ENCODE data around the gene POLR1G.
A peak's percentile ranks its signal among the peaks of the same experiment; 100 is the strongest.

The POLR1G gene

GRCh38 chr19:45439569-45440258 lies 33.3 kb downstream of the POLR1G start:
- no peaks in the 10 kb centered on the region for H3K27me3 ChIP-seq (ENCODE audit: insufficient read depth, low read length, poor library complexity, severe bottlenecking)
- peak overlapping the region; percentile 83 for H2AFZ ChIP-seq (ENCODE audit: low read length)
- TF ChIP-seq EZH2phosphoT487 (IDR thresholded peaks at IDR 0.05; ENCODE audit: borderline replicate concordance) (no peak), CTCF (conservative IDR thresholded peaks at IDR 0.05; ENCODE audit: low read length) (peak; percentile 91)

GRCh38 chr19:45440259-45440638 lies 33.8 kb downstream of the POLR1G start:
- Histone ChIP-seq H3K9me2 (replicated peaks; ENCODE audit: low read depth, low read length) (no peaks in the 10 kb centered on the region), H2AFZ (ENCODE audit: low read length) (peak overlapping the region; percentile 83), H3K4me3 (ENCODE audit: low read length, poor library complexity, severe bottlenecking) (peak overlapping the region; percentile 79), H3K9me3 (ENCODE audit: insufficient read depth, low read depth, low read length) (no peaks in the 10 kb centered on the region), H3F3A (ENCODE audit: low read depth) (no peaks in the 10 kb centered on the region), H3K9ac (ENCODE audit: low read depth, low read length, poor library complexity, severe bottlenecking) (peak overlapping the region; percentile 59), H3K79me2 (ENCODE audit: insufficient read depth, low read length) (no peaks in the 10 kb centered on the region), H3K36me3 (ENCODE audit: insufficient read depth, low read length) (no peaks in the 10 kb centered on the region), H3K4me2 (ENCODE audit: low read depth, low read length, poor library complexity, severe bottlenecking) (peak overlapping the region; percentile 64), H4K20me1 (ENCODE audit: insufficient read depth, low read length, poor library complexity, severe bottlenecking) (no peaks in the 10 kb centered on the region), H3K27me3 (ENCODE audit: insufficient read depth, low read length, poor library complexity, severe bottlenecking) (no peaks in the 10 kb centered on the region), H3K4me1 (ENCODE audit: insufficient read depth, low read length, poor library complexity, severe bottlenecking) (peaks cover 15% of the 10 kb centered on the region)
- TF ChIP-seq EZH2phosphoT487 (IDR thresholded peaks at IDR 0.05; ENCODE audit: borderline replicate concordance) (no peak), CTCF (conservative IDR thresholded peaks at IDR 0.05; ENCODE audit: low read length) (no peak)

More at GRCh38 chr19:45439569-45440258, 33.3 kb downstream of the POLR1G start:
- Histone ChIP-seq H3F3A (ENCODE audit: low read depth) (no peaks in the 10 kb centered on the region), H3K4me3 (ENCODE audit: low read length, poor library complexity, severe bottlenecking) (peak overlapping the region; percentile 79), H3K9me3 (ENCODE audit: insufficient read depth, low read depth, low read length) (no peaks in the 10 kb centered on the region), H3K9ac (ENCODE audit: low read depth, low read length, poor library complexity, severe bottlenecking) (peak overlapping the region; percentile 59), H3K79me2 (ENCODE audit: insufficient read depth, low read length) (no peaks in the 10 kb centered on the region), H3K4me2 (ENCODE audit: low read depth, low read length, poor library complexity, severe bottlenecking) (peak overlapping the region; percentile 64), H4K20me1 (ENCODE audit: insufficient read depth, low read length, poor library complexity, severe bottlenecking) (no peaks in the 10 kb centered on the region), H3K36me3 (ENCODE audit: insufficient read depth, low read length) (no peaks in the 10 kb centered on the region), H3K9me2 (replicated peaks; ENCODE audit: low read depth, low read length) (no peaks in the 10 kb centered on the region), H3K4me1 (ENCODE audit: insufficient read depth, low read length, poor library complexity, severe bottlenecking) (peaks cover 15% of the 10 kb centered on the region)

GRCh38 chr19:45440873-45441654 lies 34.6 kb downstream of the POLR1G start:
- H4K20me1 ChIP-seq (ENCODE audit: insufficient read depth, low read length, poor library complexity, severe bottlenecking) = no peaks in the 10 kb centered on the region
- TF ChIP-seq CTCF (conservative IDR thresholded peaks at IDR 0.05; ENCODE audit: low read length) (no peak), EZH2phosphoT487 (IDR thresholded peaks at IDR 0.05; ENCODE audit: borderline replicate concordance) (no peak)
- H3K9me2 ChIP-seq (replicated peaks; ENCODE audit: low read depth, low read length) = no peaks in the 10 kb centered on the region
- no peak overlapping the region for H2AFZ ChIP-seq (ENCODE audit: low read length)
- no peaks in the 10 kb centered on the region for H3F3A ChIP-seq (ENCODE audit: low read depth)
- H3K4me1 ChIP-seq (ENCODE audit: insufficient read depth, low read length, poor library complexity, severe bottlenecking) = peaks cover 15% of the 10 kb centered on the region
- H3K4me2 ChIP-seq (ENCODE audit: low read depth, low read length, poor library complexity, severe bottlenecking) = no peak overlapping the region
- no peaks in the 10 kb centered on the region for H3K79me2 ChIP-seq (ENCODE audit: insufficient read depth, low read length)
- no peak overlapping the region for H3K9ac ChIP-seq (ENCODE audit: low read depth, low read length, poor library complexity, severe bottlenecking)
- no peaks in the 10 kb centered on the region for H3K9me3 ChIP-seq (ENCODE audit: insufficient read depth, low read depth, low read length)
- H3K36me3 ChIP-seq (ENCODE audit: insufficient read depth, low read length) = no peaks in the 10 kb centered on the region
- no peaks in the 10 kb centered on the region for H3K27me3 ChIP-seq (ENCODE audit: insufficient read depth, low read length, poor library complexity, severe bottlenecking)
- no peak overlapping the region for H3K4me3 ChIP-seq (ENCODE audit: low read length, poor library complexity, severe bottlenecking)

All from Loucy (cell line).